ENCODE results near the gene MYO5B. TPM values are rescaled to one million over a fixed set of nuclear protein-coding genes. Genes with fewer than 3 reads are reported as not detected.

MYO5B gene
- total and polyA plus RNA-seq, 2 of the 4 experiments (the other 2 are of a cell fraction) = 0.24 to 0.54 TPM

DNA sequence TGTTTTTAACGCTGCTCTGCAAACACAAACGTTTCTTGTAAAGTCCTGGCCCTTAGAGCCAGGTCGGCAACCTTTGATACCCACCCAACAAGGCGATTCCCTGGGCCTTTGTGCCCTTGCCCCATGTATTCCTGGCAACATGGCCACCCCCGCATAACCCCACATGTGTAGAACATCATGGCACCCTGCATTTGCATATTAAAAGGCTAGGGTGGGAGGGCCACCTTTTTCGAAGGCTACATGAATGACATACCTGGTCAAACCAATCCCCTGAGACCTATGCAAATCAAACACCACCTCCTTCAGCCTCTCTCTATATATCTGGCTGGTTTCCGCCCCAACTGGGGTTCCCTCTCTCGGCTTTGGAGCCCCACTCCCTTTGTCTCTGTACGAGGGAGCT is 105.2 kb downstream of the MYO5B start:
- in situ Hi-C loops (cut with MboI; ENCODE audit: low sequenced_read_pairs) (no loop called here), dilution Hi-C loops (cut with HindIII; ENCODE audit: low sequenced_read_pairs, unreplicated experiment) (no loop called here)

More for the DNA sequence above, 105.2 kb downstream of the MYO5B start:
- ChIA-PET POLR2A (ENCODE audit: unreplicated experiment) (no interaction called here), CTCF (no interaction called here)
- no peak overlapping the region for H3K23ac ChIP-seq (ENCODE audit: low read depth, low read length)
- no peak overlapping the region for H3K14ac ChIP-seq (replicated peaks; ENCODE audit: low read depth, low read length)
- WGBS, 2 experiments (ENCODE audit: extremely low coverage in 2 of 2, insufficient read length in 1 of 2) = 80% methylated on average over 1 of the region's 9 CpGs; no CpG with 5 or more reads in 1 of the 2 experiments
- H3K18ac ChIP-seq (ENCODE audit: low read depth, low read length) = no peak overlapping the region
- no peak overlapping the region for H3K9ac ChIP-seq (ENCODE audit: low read depth, low read length)
- ATAC-seq (ENCODE audit: low read depth) (no peak), DNase-seq (no peak)
- no peak overlapping the region for H4K8ac ChIP-seq (ENCODE audit: low read depth in 2 of 2, low read length in 2 of 2)
- H3K36me3 ChIP-seq (ENCODE audit: control insufficient read depth, insufficient read depth, low read length) = no peaks in the 10 kb centered on the region
- no peak overlapping the region for H3K56ac ChIP-seq (ENCODE audit: extremely low read depth, insufficient read depth, low read length)
- intact Hi-C loops (cut with micrococcal nuclease) = no loop called here
- H2BK5ac ChIP-seq (ENCODE audit: low read depth, low read length, poor library complexity, severe bottlenecking) = no peak overlapping the region
- no peak overlapping the region for H3K27ac ChIP-seq (ENCODE audit: insufficient read depth, low read length)
- H4K20me1 ChIP-seq (ENCODE audit: insufficient read depth, low read length) = no peaks in the 10 kb centered on the region
- H2BK15ac ChIP-seq (ENCODE audit: low read depth, low read length) = no peak overlapping the region
- no peak overlapping the region for H2AK9ac ChIP-seq (replicated peaks; ENCODE audit: low read depth, low read length, poor library complexity)
- H2AFZ ChIP-seq (replicated peaks; ENCODE audit: low read length, poor library complexity) = no peak overlapping the region
- TF ChIP-seq BHLHE40 (IDR thresholded peaks at IDR 0.05; ENCODE audit: low read depth, low read length) (no peak), MXI1 (IDR thresholded peaks at IDR 0.05; ENCODE audit: borderline replicate concordance, low read depth, low read length) (no peak), RAD21 (IDR thresholded peaks at IDR 0.05; ENCODE audit: low read length) (no peak), FOS (IDR thresholded peaks at IDR 0.05; ENCODE audit: low read depth, low read length) (no peak), RFX5 (IDR thresholded peaks at IDR 0.05; ENCODE audit: low read depth, low read length) (no peak)
- TF ChIP-seq, protein P1, sequence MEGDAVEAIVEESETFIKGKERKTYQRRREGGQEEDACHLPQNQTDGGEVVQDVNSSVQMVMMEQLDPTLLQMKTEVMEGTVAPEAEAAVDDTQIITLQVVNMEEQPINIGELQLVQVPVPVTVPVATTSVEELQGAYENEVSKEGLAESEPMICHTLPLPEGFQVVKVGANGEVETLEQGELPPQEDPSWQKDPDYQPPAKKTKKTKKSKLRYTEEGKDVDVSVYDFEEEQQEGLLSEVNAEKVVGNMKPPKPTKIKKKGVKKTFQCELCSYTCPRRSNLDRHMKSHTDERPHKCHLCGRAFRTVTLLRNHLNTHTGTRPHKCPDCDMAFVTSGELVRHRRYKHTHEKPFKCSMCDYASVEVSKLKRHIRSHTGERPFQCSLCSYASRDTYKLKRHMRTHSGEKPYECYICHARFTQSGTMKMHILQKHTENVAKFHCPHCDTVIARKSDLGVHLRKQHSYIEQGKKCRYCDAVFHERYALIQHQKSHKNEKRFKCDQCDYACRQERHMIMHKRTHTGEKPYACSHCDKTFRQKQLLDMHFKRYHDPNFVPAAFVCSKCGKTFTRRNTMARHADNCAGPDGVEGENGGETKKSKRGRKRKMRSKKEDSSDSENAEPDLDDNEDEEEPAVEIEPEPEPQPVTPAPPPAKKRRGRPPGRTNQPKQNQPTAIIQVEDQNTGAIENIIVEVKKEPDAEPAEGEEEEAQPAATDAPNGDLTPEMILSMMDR (conservative IDR thresholded peaks at IDR 0.05; ENCODE audit: low read depth, low read length) = no peak
- BruUV-seq (replicated peaks) = no TSS peak
- no peak overlapping the region for H3K4ac ChIP-seq (ENCODE audit: low read depth, low read length)
- H4K91ac ChIP-seq (ENCODE audit: insufficient read depth, low read depth, low read length) = no peak overlapping the region
- H4K5ac ChIP-seq (ENCODE audit: low read depth, low read length) = no peak overlapping the region
- no peak overlapping the region for H2AK5ac ChIP-seq (ENCODE audit: low read depth, low read length)
- H3K27me3 ChIP-seq (ENCODE audit: control insufficient read depth, insufficient read depth, low read length) = no peaks in the 10 kb centered on the region
- no peak overlapping the region for H3K4me2 ChIP-seq (ENCODE audit: low read depth, low read length)
- H2BK120ac ChIP-seq (ENCODE audit: low read depth, low read length) = no peak overlapping the region
- no peak overlapping the region for H3K4me3 ChIP-seq (ENCODE audit: insufficient read depth, low read depth, low read length)
- H2BK20ac ChIP-seq (ENCODE audit: low read depth, low read length) = no peak overlapping the region
- H3K79me1 ChIP-seq (ENCODE audit: low read depth in 1 of 2, low read length in 2 of 2) = no peaks in the 10 kb centered on the region
- no peaks in the 10 kb centered on the region for H3K9me3 ChIP-seq (ENCODE audit: control insufficient read depth, insufficient read depth, low read length)
- H3K4me1 ChIP-seq (ENCODE audit: control insufficient read depth, insufficient read depth, low read length) = no peaks in the 10 kb centered on the region
- no peaks in the 10 kb centered on the region for H3K9me1 ChIP-seq (ENCODE audit: insufficient read depth, low read length)

Measured in IMR-90 (cell line).